ENCODE results near the gene PLXNA4. TPM values are rescaled to one million over a fixed set of nuclear protein-coding genes. Genes with fewer than 3 reads are reported as not detected.

Gene PLXNA4
- total and polyA plus RNA-seq, 2 experiments from 2014 or later, result 1.9 to 4.8 TPM

- Histone ChIP-seq H3K79me2 (no peaks in the 10 kb centered on the region), H4K20me1 (ENCODE audit: insufficient read depth, poor library complexity, severe bottlenecking) (no peaks in the 10 kb centered on the region), H3K4me3 (no peak overlapping the region), H3K4me1 (ENCODE audit: insufficient read depth) (no peaks in the 10 kb centered on the region), H3K27ac (no peak overlapping the region), H3K27me3 (no peaks in the 10 kb centered on the region), H3K9me2 (replicated peaks; ENCODE audit: insufficient read depth) (no peaks in the 10 kb centered on the region), H3K9me3 (ENCODE audit: low read depth) (no peaks in the 10 kb centered on the region), H2AFZ (no peak overlapping the region), H3K36me3 (replicated peaks; ENCODE audit: insufficient read depth, low read depth) (no peaks in the 10 kb centered on the region), H3K4me2 (no peak overlapping the region)
- no peak for DNase-seq (ENCODE audit: low spot score)
- no peak for TF ChIP-seq EZH2phosphoT487 (IDR thresholded peaks at IDR 0.05; ENCODE audit: low read depth, severe bottlenecking, unreplicated experiment)
- TF ChIP-seq EZH2 (IDR thresholded peaks at IDR 0.05; ENCODE audit: borderline replicate concordance), result no peak
- TF ChIP-seq CTCF (IDR thresholded peaks at IDR 0.05; ENCODE audit: poor library complexity), result no peak
- 75% methylated on average over 3 of the region's 3 CpGs for WGBS (ENCODE audit: low lambda C conversion rate, missing lambda C conversion rate)
Observed at GRCh38 chr7:132105096-132105495, 471.2 kb downstream of the PLXNA4 start.

- H3K9me3 ChIP-seq (ENCODE audit: low read depth), result no peaks in the 10 kb centered on the region
- H3K27ac ChIP-seq, result no peak overlapping the region
- H2AFZ ChIP-seq, result no peak overlapping the region
- no peaks in the 10 kb centered on the region for H3K79me2 ChIP-seq
- H3K4me1 ChIP-seq (ENCODE audit: insufficient read depth), result no peaks in the 10 kb centered on the region
- H3K9me2 ChIP-seq (replicated peaks; ENCODE audit: insufficient read depth), result no peaks in the 10 kb centered on the region
- TF ChIP-seq CTCF (IDR thresholded peaks at IDR 0.05; ENCODE audit: poor library complexity) (no peak), EZH2 (IDR thresholded peaks at IDR 0.05; ENCODE audit: borderline replicate concordance) (no peak), EZH2phosphoT487 (IDR thresholded peaks at IDR 0.05; ENCODE audit: low read depth, severe bottlenecking, unreplicated experiment) (no peak)
- peak; percentile 45 for DNase-seq (ENCODE audit: low spot score)
- no peaks in the 10 kb centered on the region for H3K27me3 ChIP-seq
- no peak overlapping the region for H3K4me2 ChIP-seq
- no peaks in the 10 kb centered on the region for H4K20me1 ChIP-seq (ENCODE audit: insufficient read depth, poor library complexity, severe bottlenecking)
- H3K4me3 ChIP-seq, result no peak overlapping the region
- H3K36me3 ChIP-seq (replicated peaks; ENCODE audit: insufficient read depth, low read depth), result no peaks in the 10 kb centered on the region
- WGBS (ENCODE audit: low lambda C conversion rate, missing lambda C conversion rate), result 93% methylated on average over 3 of the region's 3 CpGs
Observed at GRCh38 chr7:132103718-132104117, 472.6 kb downstream of the PLXNA4 start.

- Histone ChIP-seq H3K9me3 (ENCODE audit: low read depth) (no peaks in the 10 kb centered on the region), H3K4me3 (no peak overlapping the region), H3K27ac (no peak overlapping the region), H3K4me2 (no peak overlapping the region), H3K27me3 (no peaks in the 10 kb centered on the region), H3K4me1 (ENCODE audit: insufficient read depth) (no peaks in the 10 kb centered on the region), H3K79me2 (no peaks in the 10 kb centered on the region), H2AFZ (no peak overlapping the region), H4K20me1 (ENCODE audit: insufficient read depth, poor library complexity, severe bottlenecking) (no peaks in the 10 kb centered on the region), H3K36me3 (replicated peaks; ENCODE audit: insufficient read depth, low read depth) (no peaks in the 10 kb centered on the region), H3K9me2 (replicated peaks; ENCODE audit: insufficient read depth) (no peaks in the 10 kb centered on the region)
- no peak for DNase-seq (ENCODE audit: low spot score)
- no peak for TF ChIP-seq EZH2 (IDR thresholded peaks at IDR 0.05; ENCODE audit: borderline replicate concordance)
- no peak for TF ChIP-seq CTCF (IDR thresholded peaks at IDR 0.05; ENCODE audit: poor library complexity)
- TF ChIP-seq EZH2phosphoT487 (IDR thresholded peaks at IDR 0.05; ENCODE audit: low read depth, severe bottlenecking, unreplicated experiment), result no peak
- 92% methylated on average over 10 of the region's 10 CpGs for WGBS (ENCODE audit: low lambda C conversion rate, missing lambda C conversion rate)
Observed at GRCh38 chr7:132102942-132103341, 473.3 kb downstream of the PLXNA4 start.

- Histone ChIP-seq H3K4me3 (no peak overlapping the region), H4K20me1 (ENCODE audit: insufficient read depth, poor library complexity, severe bottlenecking) (no peaks in the 10 kb centered on the region), H3K9me2 (replicated peaks; ENCODE audit: insufficient read depth) (no peaks in the 10 kb centered on the region), H3K4me2 (no peak overlapping the region), H3K36me3 (replicated peaks; ENCODE audit: insufficient read depth, low read depth) (no peaks in the 10 kb centered on the region), H3K27me3 (no peaks in the 10 kb centered on the region), H3K4me1 (ENCODE audit: insufficient read depth) (no peaks in the 10 kb centered on the region), H3K79me2 (no peaks in the 10 kb centered on the region), H2AFZ (no peak overlapping the region), H3K27ac (no peak overlapping the region), H3K9me3 (ENCODE audit: low read depth) (no peaks in the 10 kb centered on the region)
- TF ChIP-seq EZH2phosphoT487 (IDR thresholded peaks at IDR 0.05; ENCODE audit: low read depth, severe bottlenecking, unreplicated experiment) (no peak), EZH2 (IDR thresholded peaks at IDR 0.05; ENCODE audit: borderline replicate concordance) (no peak), CTCF (IDR thresholded peaks at IDR 0.05; ENCODE audit: poor library complexity) (no peak)
- 83% methylated on average over 9 of the region's 10 CpGs for WGBS (ENCODE audit: low lambda C conversion rate, missing lambda C conversion rate)
- no peak for DNase-seq (ENCODE audit: low spot score)
Observed at GRCh38 chr7:132102391-132102790, 473.9 kb downstream of the PLXNA4 start.

Data from hepatocyte (in vitro differentiated cells).